Smooth muscle cell of the pulmonary artery (primary cell): ENCODE data around the gene SYT8. TPM values are rescaled to one million over a fixed set of nuclear protein-coding genes. Genes with fewer than 3 reads are reported as not detected.

ENCODE experiments used
- total RNA-seq: library from RNA; depleted of rRNA; stranded (reverse); fragments of >200 nt; gene quantifications from 2 replicates; pipeline ENCODE4 v1.2.3, GENCODE V29; 2014

SYT8 gene
- 0.07 TPM in 2 replicates for total RNA-seq

GRCh38 chr11:1834779-1835670, at the start of gene SYT8:
Gene SYT8 (plus strand): TSS chr11:1834990. CDS start chr11:1835106, 116 bp downstream.

GRCh38 chr11:1838426-1839144, 3.8 kb downstream of the SYT8 start, which contains the start of gene TNNI2:
Gene TNNI2 (plus strand): TSS chr11:1838981. CDS start chr11:1839697, 716 bp downstream.

GRCh38 chr11:1852877-1853276, 18.1 kb downstream of the SYT8 start, which contains the start of gene LSP1:
Gene LSP1 (plus strand): TSS chr11:1853084. CDS start chr11:1853145, 61 bp downstream.

Other genes with a start within 250 kb of the SYT8 start
- not detected in 2 replicates for gene KRTAP5-1, start 249.7 kb upstream of the SYT8 start, total RNA-seq
- gene KRTAP5-2, start 236.7 kb upstream of the SYT8 start, total RNA-seq = not detected in 2 replicates
- not detected in 2 replicates for gene KRTAP5-3, start 226.5 kb upstream of the SYT8 start, total RNA-seq
- gene KRTAP5-4, start 212.9 kb upstream of the SYT8 start, total RNA-seq = not detected in 2 replicates
- not detected in 2 replicates for gene KRTAP5-5, start 205.2 kb upstream of the SYT8 start, total RNA-seq
- not detected in 2 replicates for gene KRTAP5-6, start 137.8 kb upstream of the SYT8 start, total RNA-seq
- 1.9 and 2.7 TPM in 2 replicates for gene IFITM10, start 84.4 kb upstream of the SYT8 start, total RNA-seq
- gene CTSD, start 71.1 kb upstream of the SYT8 start, total RNA-seq = 782 and 876 TPM in 2 replicates
- not detected in 2 replicates for gene TNNI2, start 4.0 kb downstream of the SYT8 start, total RNA-seq
- 0.66 and 4.7 TPM in 2 replicates for gene LSP1, start 18.1 kb downstream of the SYT8 start, total RNA-seq
- not detected in 2 replicates for gene PRR33, start 56.9 kb downstream of the SYT8 start, total RNA-seq
- 0.33 TPM in 1 of 2 replicates, not detected in the other for gene TNNT3, start 84.7 kb downstream of the SYT8 start, total RNA-seq
- gene MRPL23, start 112.3 kb downstream of the SYT8 start, total RNA-seq = 55.7 and 57.7 TPM in 2 replicates
- 11.4 and 65.2 TPM in 2 replicates for gene H19, start 162.9 kb downstream of the SYT8 start, total RNA-seq